ENCODE data around the gene KIAA0319L. TPM values are rescaled to one million over a fixed set of nuclear protein-coding genes. Genes with fewer than 3 reads are reported as not detected.

The KIAA0319L gene
- total RNA-seq, 1 experiment from 2014 or later = 60.0 TPM

GRCh38 chr1:35507947-35508346 lies 49.3 kb downstream of the KIAA0319L start:
- H3K27me3 ChIP-seq (ENCODE audit: control insufficient read depth, insufficient read depth, low read length) = no peaks in the 10 kb centered on the region
- POLR2A ChIA-PET = interaction anchor here (0.6 kb wide), 1 partner anchor 22 kb away, joined by 6 read pairs; no protein-coding TSS in a partner anchor
- TF ChIP-seq TCF7L2 (IDR thresholded peaks at IDR 0.05; ENCODE audit: low read depth, low read length) = no peak
- TF ChIP-seq, protein P1, sequence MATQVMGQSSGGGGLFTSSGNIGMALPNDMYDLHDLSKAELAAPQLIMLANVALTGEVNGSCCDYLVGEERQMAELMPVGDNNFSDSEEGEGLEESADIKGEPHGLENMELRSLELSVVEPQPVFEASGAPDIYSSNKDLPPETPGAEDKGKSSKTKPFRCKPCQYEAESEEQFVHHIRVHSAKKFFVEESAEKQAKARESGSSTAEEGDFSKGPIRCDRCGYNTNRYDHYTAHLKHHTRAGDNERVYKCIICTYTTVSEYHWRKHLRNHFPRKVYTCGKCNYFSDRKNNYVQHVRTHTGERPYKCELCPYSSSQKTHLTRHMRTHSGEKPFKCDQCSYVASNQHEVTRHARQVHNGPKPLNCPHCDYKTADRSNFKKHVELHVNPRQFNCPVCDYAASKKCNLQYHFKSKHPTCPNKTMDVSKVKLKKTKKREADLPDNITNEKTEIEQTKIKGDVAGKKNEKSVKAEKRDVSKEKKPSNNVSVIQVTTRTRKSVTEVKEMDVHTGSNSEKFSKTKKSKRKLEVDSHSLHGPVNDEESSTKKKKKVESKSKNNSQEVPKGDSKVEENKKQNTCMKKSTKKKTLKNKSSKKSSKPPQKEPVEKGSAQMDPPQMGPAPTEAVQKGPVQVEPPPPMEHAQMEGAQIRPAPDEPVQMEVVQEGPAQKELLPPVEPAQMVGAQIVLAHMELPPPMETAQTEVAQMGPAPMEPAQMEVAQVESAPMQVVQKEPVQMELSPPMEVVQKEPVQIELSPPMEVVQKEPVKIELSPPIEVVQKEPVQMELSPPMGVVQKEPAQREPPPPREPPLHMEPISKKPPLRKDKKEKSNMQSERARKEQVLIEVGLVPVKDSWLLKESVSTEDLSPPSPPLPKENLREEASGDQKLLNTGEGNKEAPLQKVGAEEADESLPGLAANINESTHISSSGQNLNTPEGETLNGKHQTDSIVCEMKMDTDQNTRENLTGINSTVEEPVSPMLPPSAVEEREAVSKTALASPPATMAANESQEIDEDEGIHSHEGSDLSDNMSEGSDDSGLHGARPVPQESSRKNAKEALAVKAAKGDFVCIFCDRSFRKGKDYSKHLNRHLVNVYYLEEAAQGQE (IDR thresholded peaks at IDR 0.05; ENCODE audit: insufficient read depth in 1 of 2, low read depth in 2 of 2, low read length in 1 of 2) = no peak
- no peak for TF ChIP-seq SIN3A (IDR thresholded peaks at IDR 0.05; ENCODE audit: borderline replicate concordance, insufficient read depth, low read depth, low read length)
- no peak for TF ChIP-seq CTCF (IDR thresholded peaks at IDR 0.05)
- TF ChIP-seq POLR2AphosphoS5 (IDR thresholded peaks at IDR 0.05; ENCODE audit: low read depth, low read length) = no peak
- ATAC-seq = no peak
- no peak overlapping the region for H3K27ac ChIP-seq (ENCODE audit: low read length)
- intact Hi-C loops (cut with micrococcal nuclease; ENCODE audit: unreplicated experiment) (no loop called here), in situ Hi-C loops (cut with HindIII; ENCODE audit: low pct_unique_long_range_greater_than_20kb, low sequenced_read_pairs) (no loop called here)
- no peak for DNase-seq (ENCODE audit: low read depth, low spot score)
- no peaks in the 10 kb centered on the region for H3K36me3 ChIP-seq (ENCODE audit: control insufficient read depth, insufficient read depth, low read length)
- H3K4me3 ChIP-seq (ENCODE audit: low read depth in 2 of 2, low read length in 2 of 2) = no peak overlapping the region
- H3K4me1 ChIP-seq (ENCODE audit: control insufficient read depth, insufficient read depth, low read length) = peaks cover 25% of the 10 kb centered on the region
- BruUV-seq (replicated peaks) = no TSS peak
- H3K9me3 ChIP-seq (ENCODE audit: control insufficient read depth, insufficient read depth, low read depth, low read length) = no peaks in the 10 kb centered on the region
- CTCF ChIA-PET = no interaction called here

- no peak overlapping the region; the same call in 1 of the 2 replicates for H3K27ac ChIP-seq (ENCODE audit: low read length)
These were observed 50.0 kb downstream of the KIAA0319L start for GRCh38 chr1:35506960-35507912.

More at GRCh38 chr1:35506960-35507912, 50.0 kb downstream of the KIAA0319L start:
- no peaks in the 10 kb centered on the region for H3K36me3 ChIP-seq (ENCODE audit: control insufficient read depth, insufficient read depth, low read length)
- H3K27me3 ChIP-seq (ENCODE audit: control insufficient read depth, insufficient read depth, low read length) = no peaks in the 10 kb centered on the region
- TF ChIP-seq, protein P1 (IDR thresholded peaks at IDR 0.05; ENCODE audit: insufficient read depth in 1 of 2, low read depth in 2 of 2, low read length in 1 of 2) = no peak
- TF ChIP-seq SIN3A (IDR thresholded peaks at IDR 0.05; ENCODE audit: borderline replicate concordance, insufficient read depth, low read depth, low read length) (no peak), CTCF (IDR thresholded peaks at IDR 0.05) (no peak), TCF7L2 (IDR thresholded peaks at IDR 0.05; ENCODE audit: low read depth, low read length) (no peak), POLR2AphosphoS5 (IDR thresholded peaks at IDR 0.05; ENCODE audit: low read depth, low read length) (no peak)
- no peaks in the 10 kb centered on the region for H3K9me3 ChIP-seq (ENCODE audit: control insufficient read depth, insufficient read depth, low read depth, low read length)
- peaks cover 25% of the 10 kb centered on the region for H3K4me1 ChIP-seq (ENCODE audit: control insufficient read depth, insufficient read depth, low read length)
- intact Hi-C loops (cut with micrococcal nuclease; ENCODE audit: unreplicated experiment) (no loop called here), in situ Hi-C loops (cut with HindIII; ENCODE audit: low pct_unique_long_range_greater_than_20kb, low sequenced_read_pairs) (no loop called here)
- DNase-seq (ENCODE audit: low read depth, low spot score) = no peak
- ATAC-seq = no peak; the same call in 1 of the 2 replicates
- CTCF ChIA-PET = interaction anchor here (0.5 kb wide), 1 partner anchor 347 kb away, joined by 3 read pairs; no protein-coding TSS in a partner anchor
- POLR2A ChIA-PET = interaction anchor here (0.6 kb wide), 1 partner anchor 21 kb away, joined by 6 read pairs; no protein-coding TSS in a partner anchor
- BruUV-seq (replicated peaks) = no TSS peak
- H3K4me3 ChIP-seq (ENCODE audit: low read depth in 2 of 2, low read length in 2 of 2) = no peak overlapping the region

All from Panc1 (cell line).